ENCODE measurements around the gene GRID2. TPM values are rescaled to one million over a fixed set of nuclear protein-coding genes. Genes with fewer than 3 reads are reported as not detected.

Gene GRID2
- total and polyA plus RNA-seq, 7 experiments from 2014 or later, result not detected

DNA sequence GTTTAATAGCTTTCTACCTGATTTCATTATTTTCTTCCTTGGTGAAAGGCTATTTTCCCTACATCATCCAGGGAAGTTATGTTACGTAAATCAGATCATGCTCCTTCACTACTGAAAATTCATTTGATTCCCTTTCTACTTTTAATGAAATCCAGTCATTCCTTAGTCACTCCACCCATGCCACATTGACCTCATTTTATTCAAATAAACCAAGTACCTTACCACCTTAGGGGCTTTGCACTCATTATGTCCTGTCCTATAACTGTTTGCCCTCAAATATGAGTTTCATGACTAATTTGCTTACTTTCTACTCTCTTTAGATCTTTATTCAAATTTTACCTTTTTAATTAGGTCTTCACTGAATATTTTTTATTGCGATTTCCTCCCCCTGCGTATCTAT lies 374.0 kb downstream of the GRID2 start:
- Mint-ChIP-seq H3K36me3 (no peaks in the 10 kb centered on the region), H3K4me3 (no peak overlapping the region), H3K27me3 (no peaks in the 10 kb centered on the region), H3K4me1 (no peaks in the 10 kb centered on the region), H3K27ac (no peak overlapping the region), H3K9me3 (peaks cover 0 to 7% (median 0%) of the 10 kb centered on the region in 11 donors)
- no peaks in the 10 kb centered on the region for H3K36me3 ChIP-seq (ENCODE audit: control insufficient read depth in 2 of 3, insufficient read depth in 3 of 3, low read length in 3 of 3)
- H3K9me3 ChIP-seq (ENCODE audit: control insufficient read depth in 2 of 3, low read length in 3 of 3), result no peaks in the 10 kb centered on the region
- no peak overlapping the region for H3K4me3 ChIP-seq (ENCODE audit: low read length)
- no peak overlapping the region for H3K27ac ChIP-seq (ENCODE audit: low read depth, low read length)
- CTCF ChIA-PET, result no interaction called here
- POLR2A ChIA-PET, result no interaction called here
- DNase-seq (no peak), ATAC-seq (no peak)
- H3K4me1 ChIP-seq (ENCODE audit: control insufficient read depth in 2 of 2, insufficient read depth in 2 of 2, low read length in 2 of 2), result no peaks in the 10 kb centered on the region
- intact Hi-C loops (cut with micrococcal nuclease), result no loop called here
- no peaks in the 10 kb centered on the region for H3K27me3 ChIP-seq (ENCODE audit: control insufficient read depth in 2 of 2, insufficient read depth in 2 of 2, low read length in 2 of 2)

DNA sequence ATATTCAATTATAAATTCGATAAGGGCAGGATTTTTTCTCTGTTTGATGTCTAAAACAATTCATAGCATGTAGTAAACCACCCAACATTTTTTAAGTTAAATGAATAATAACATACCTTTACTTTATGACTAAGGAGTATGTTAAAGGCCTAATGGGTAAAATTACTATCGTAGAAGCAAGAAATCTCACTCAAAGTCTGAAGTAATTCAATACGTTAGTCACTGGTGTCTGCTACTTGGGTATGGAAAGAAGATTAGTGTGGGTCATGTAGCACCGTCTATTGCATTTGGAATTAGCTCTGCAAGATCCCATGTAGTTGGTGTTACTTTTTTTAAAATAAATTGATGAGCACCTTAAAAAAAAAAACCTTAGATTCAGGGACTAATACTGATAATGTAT lies 374.5 kb downstream of the GRID2 start:
- Mint-ChIP-seq H3K27me3 (no peaks in the 10 kb centered on the region), H3K4me1 (no peaks in the 10 kb centered on the region), H3K4me3 (no peak overlapping the region), H3K36me3 (no peaks in the 10 kb centered on the region), H3K9me3 (peaks cover 0 to 7% (median 0%) of the 10 kb centered on the region in 11 donors), H3K27ac (no peak overlapping the region)
- no peaks in the 10 kb centered on the region for H3K9me3 ChIP-seq (ENCODE audit: control insufficient read depth in 2 of 3, low read length in 3 of 3)
- ATAC-seq, result no peak
- no peaks in the 10 kb centered on the region for H3K27me3 ChIP-seq (ENCODE audit: control insufficient read depth in 2 of 2, insufficient read depth in 2 of 2, low read length in 2 of 2)
- no peaks in the 10 kb centered on the region for H3K4me1 ChIP-seq (ENCODE audit: control insufficient read depth in 2 of 2, insufficient read depth in 2 of 2, low read length in 2 of 2)
- H3K36me3 ChIP-seq (ENCODE audit: control insufficient read depth in 2 of 3, insufficient read depth in 3 of 3, low read length in 3 of 3), result no peaks in the 10 kb centered on the region
- intact Hi-C loops (cut with micrococcal nuclease), result no loop called here
- H3K27ac ChIP-seq (ENCODE audit: low read depth, low read length), result no peak overlapping the region
- no peak overlapping the region for H3K4me3 ChIP-seq (ENCODE audit: low read length)
- ChIA-PET CTCF (no interaction called here), POLR2A (no interaction called here)
- DNase-seq, result no peak

DNA sequence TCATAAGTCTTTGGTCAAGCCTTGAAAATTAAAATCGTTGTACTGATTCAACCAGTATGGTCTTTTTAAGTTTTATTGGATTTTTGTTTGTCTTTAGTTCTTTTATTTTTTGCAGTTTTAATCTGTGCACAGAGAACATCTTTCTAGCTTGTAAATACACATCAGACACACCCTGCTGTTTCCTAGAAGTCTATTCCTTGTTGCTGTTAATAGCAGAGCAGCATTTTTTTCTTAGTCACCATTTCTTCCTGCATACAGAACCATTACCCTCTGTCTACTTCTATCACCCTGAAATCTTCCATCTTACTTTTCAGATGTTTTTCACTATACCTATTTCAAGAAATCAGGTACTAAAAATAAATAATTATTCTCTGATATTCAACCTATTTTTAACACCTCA lies 375.4 kb downstream of the GRID2 start:
- Mint-ChIP-seq H3K4me1 (no peaks in the 10 kb centered on the region), H3K9me3 (peaks cover 0 to 7% (median 0%) of the 10 kb centered on the region in 11 donors), H3K4me3 (no peak overlapping the region), H3K27ac (no peak overlapping the region), H3K27me3 (no peaks in the 10 kb centered on the region), H3K36me3 (no peaks in the 10 kb centered on the region)
- intact Hi-C loops (cut with micrococcal nuclease), result no loop called here
- no peak overlapping the region for H3K27ac ChIP-seq (ENCODE audit: low read depth, low read length)
- H3K4me3 ChIP-seq (ENCODE audit: low read length), result no peak overlapping the region
- H3K4me1 ChIP-seq (ENCODE audit: control insufficient read depth in 2 of 2, insufficient read depth in 2 of 2, low read length in 2 of 2), result no peaks in the 10 kb centered on the region
- H3K9me3 ChIP-seq (ENCODE audit: control insufficient read depth in 2 of 3, low read length in 3 of 3), result no peaks in the 10 kb centered on the region
- no peaks in the 10 kb centered on the region for H3K36me3 ChIP-seq (ENCODE audit: control insufficient read depth in 2 of 3, insufficient read depth in 3 of 3, low read length in 3 of 3)
- H3K27me3 ChIP-seq (ENCODE audit: control insufficient read depth in 2 of 2, insufficient read depth in 2 of 2, low read length in 2 of 2), result no peaks in the 10 kb centered on the region
- no peak for DNase-seq
- ChIA-PET POLR2A (no interaction called here), CTCF (no interaction called here)
- no peak for ATAC-seq

DNA sequence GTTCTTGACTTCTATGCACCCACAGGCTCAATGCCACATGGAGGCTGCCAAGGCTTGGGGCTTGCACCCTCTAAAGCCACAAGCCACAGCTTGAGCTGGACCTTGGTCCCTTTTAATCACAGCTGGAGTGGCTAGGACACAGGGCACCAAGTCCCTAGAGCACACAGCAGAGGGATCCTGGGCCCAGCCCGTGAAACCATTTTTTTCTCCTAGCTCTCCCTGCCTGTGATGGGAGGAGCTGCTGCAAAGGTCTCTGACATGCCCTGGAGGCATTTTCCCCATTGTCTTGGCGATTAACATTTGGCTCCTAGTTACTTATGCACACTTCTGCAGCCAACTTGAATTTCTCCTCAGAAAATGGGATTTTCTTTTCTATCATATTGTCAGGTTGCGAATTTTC lies 410.9 kb downstream of the GRID2 start:
- intact Hi-C loops (cut with micrococcal nuclease), result no loop called here
- Mint-ChIP-seq H3K9me3 (peaks cover 1 to 13% (median 7%) of the 10 kb centered on the region in 11 donors), H3K36me3 (no peaks in the 10 kb centered on the region)

DNA sequence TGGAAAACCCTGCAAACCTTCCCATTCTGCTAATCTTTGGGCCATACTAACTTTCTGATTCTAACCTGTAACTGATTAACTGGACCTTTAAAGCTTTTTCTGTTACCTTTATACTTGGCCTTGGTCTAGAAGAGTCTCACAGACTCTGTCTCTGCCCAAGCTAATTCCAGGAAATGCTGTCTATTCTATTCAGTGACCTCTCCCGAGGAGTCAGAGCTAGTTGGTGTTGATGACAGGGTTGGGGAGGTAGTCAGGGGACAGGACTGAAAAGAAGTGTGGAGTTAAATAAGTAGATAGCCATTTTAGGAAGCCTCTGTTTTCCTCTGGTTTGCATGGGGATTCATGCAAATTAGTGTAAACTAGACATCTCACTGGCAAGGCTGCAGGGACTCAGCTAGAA lies 429.5 kb downstream of the GRID2 start:
- Mint-ChIP-seq H3K4me1 (no peaks in the 10 kb centered on the region), H3K9me3 (peaks cover 0 to 4% (median 0%) of the 10 kb centered on the region in 11 donors), H3K4me3 (no peak overlapping the region), H3K27me3 (no peaks in the 10 kb centered on the region), H3K36me3 (no peaks in the 10 kb centered on the region), H3K27ac (no peak overlapping the region)
- Histone ChIP-seq H3K36me3 (ENCODE audit: control insufficient read depth in 2 of 3, insufficient read depth in 3 of 3, low read length in 3 of 3) (no peaks in the 10 kb centered on the region), H3K4me1 (ENCODE audit: control insufficient read depth in 2 of 2, insufficient read depth in 2 of 2, low read length in 2 of 2) (no peaks in the 10 kb centered on the region), H3K27me3 (ENCODE audit: control insufficient read depth in 2 of 2, insufficient read depth in 2 of 2, low read length in 2 of 2) (no peaks in the 10 kb centered on the region), H3K9me3 (ENCODE audit: control insufficient read depth in 2 of 3, low read length in 3 of 3) (no peaks in the 10 kb centered on the region), H3K27ac (ENCODE audit: low read depth, low read length) (no peak overlapping the region), H3K4me3 (ENCODE audit: low read length) (no peak overlapping the region)
- intact Hi-C loops (cut with micrococcal nuclease), result no loop called here
- DNase-seq (no peak), ATAC-seq (no peak)
- POLR2A ChIA-PET, result no interaction called here
- CTCF ChIA-PET, result no interaction called here

More for the DNA sequence above, 410.9 kb downstream of the GRID2 start:
- Mint-ChIP-seq H3K27ac (no peak overlapping the region), H3K27me3 (no peaks in the 10 kb centered on the region), H3K4me1 (no peaks in the 10 kb centered on the region), H3K4me3 (no peak overlapping the region)
- Histone ChIP-seq H3K4me1 (ENCODE audit: control insufficient read depth in 2 of 2, insufficient read depth in 2 of 2, low read length in 2 of 2) (no peaks in the 10 kb centered on the region), H3K36me3 (ENCODE audit: control insufficient read depth in 2 of 3, insufficient read depth in 3 of 3, low read length in 3 of 3) (no peaks in the 10 kb centered on the region), H3K4me3 (ENCODE audit: low read length) (no peak overlapping the region), H3K27me3 (ENCODE audit: control insufficient read depth in 2 of 2, insufficient read depth in 2 of 2, low read length in 2 of 2) (no peaks in the 10 kb centered on the region), H3K27ac (ENCODE audit: low read depth, low read length) (no peak overlapping the region), H3K9me3 (ENCODE audit: control insufficient read depth in 2 of 3, low read length in 3 of 3) (no peaks in the 10 kb centered on the region)
- DNase-seq (no peak), ATAC-seq (no peak)
- ChIA-PET POLR2A (no interaction called here), CTCF (no interaction called here)

DNA sequence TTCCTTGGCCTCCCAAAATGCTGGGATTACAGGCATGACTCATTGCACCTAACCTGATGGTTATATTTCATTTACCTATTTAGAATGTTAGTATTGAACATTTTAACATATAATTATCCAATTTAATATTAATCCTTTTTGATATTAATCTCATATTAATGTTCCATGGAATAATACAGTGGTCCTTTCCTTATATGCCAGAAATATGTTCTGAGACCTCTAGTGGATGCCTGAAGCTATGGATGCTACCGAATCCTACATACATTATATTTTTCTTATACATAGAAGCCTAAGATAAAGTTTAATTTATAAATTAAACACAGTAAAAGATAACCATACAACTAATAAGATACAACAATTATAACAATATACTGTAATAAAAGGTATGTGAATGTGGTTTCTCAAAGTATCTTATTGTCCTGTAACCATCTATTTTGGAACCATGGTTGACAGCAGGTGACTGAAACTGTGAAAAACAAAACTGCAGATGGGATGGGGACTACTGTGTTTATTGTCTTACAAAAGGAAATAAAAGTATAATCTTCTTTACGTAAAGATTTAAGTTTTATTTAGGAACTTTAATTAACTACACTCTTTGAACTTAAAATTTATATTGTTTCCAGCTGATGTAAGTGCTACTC lies 431.4 kb downstream of the GRID2 start:
- DNase-seq, result no peak
- H3K27me3 ChIP-seq (ENCODE audit: control insufficient read depth in 2 of 2, insufficient read depth in 2 of 2, low read length in 2 of 2), result no peaks in the 10 kb centered on the region
- Mint-ChIP-seq H3K27me3 (no peaks in the 10 kb centered on the region), H3K4me3 (no peak overlapping the region), H3K4me1 (no peaks in the 10 kb centered on the region), H3K27ac (no peak overlapping the region), H3K36me3 (no peaks in the 10 kb centered on the region), H3K9me3 (peaks cover 0 to 8% (median 0%) of the 10 kb centered on the region in 11 donors)
- ATAC-seq, result no peak
- no peak overlapping the region for H3K27ac ChIP-seq (ENCODE audit: low read depth, low read length)
- H3K4me3 ChIP-seq (ENCODE audit: low read length), result no peak overlapping the region
- no peaks in the 10 kb centered on the region for H3K36me3 ChIP-seq (ENCODE audit: control insufficient read depth in 2 of 3, insufficient read depth in 3 of 3, low read length in 3 of 3)
- H3K4me1 ChIP-seq (ENCODE audit: control insufficient read depth in 2 of 2, insufficient read depth in 2 of 2, low read length in 2 of 2), result no peaks in the 10 kb centered on the region
- no peaks in the 10 kb centered on the region for H3K9me3 ChIP-seq (ENCODE audit: control insufficient read depth in 2 of 3, low read length in 3 of 3)
- ChIA-PET CTCF (no interaction called here), POLR2A (no interaction called here)
- intact Hi-C loops (cut with micrococcal nuclease), result no loop called here

DNA sequence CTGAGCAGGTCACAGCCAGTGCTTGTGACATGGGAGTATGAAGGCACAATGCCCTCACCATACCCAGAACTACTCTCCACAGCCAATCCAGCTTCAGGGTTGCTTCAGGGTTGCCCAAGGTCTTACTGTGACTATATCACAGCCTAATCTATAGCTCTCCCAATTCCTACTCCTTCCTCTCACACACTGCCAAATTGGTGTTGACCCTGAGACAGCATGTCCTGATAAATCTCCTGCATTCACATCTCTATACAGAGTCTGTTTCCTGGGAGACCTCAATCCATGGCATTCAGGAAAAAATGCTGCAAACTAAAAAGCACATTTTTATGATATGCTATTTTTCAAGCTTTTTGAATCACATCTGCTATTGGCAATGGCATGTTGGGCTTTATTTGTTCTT lies 456.7 kb downstream of the GRID2 start:
- no peak overlapping the region for H3K4me3 Mint-ChIP-seq
- ATAC-seq, result no peak
- peaks cover 0 to 10% (median 4%) of the 10 kb centered on the region in 11 donors for H3K9me3 Mint-ChIP-seq

More for the DNA sequence above, 456.7 kb downstream of the GRID2 start:
- H3K27me3 ChIP-seq (ENCODE audit: control insufficient read depth in 2 of 2, insufficient read depth in 2 of 2, low read length in 2 of 2), result no peaks in the 10 kb centered on the region
- ChIA-PET CTCF (no interaction called here), POLR2A (no interaction called here)
- H3K4me1 Mint-ChIP-seq, result no peaks in the 10 kb centered on the region
- no peaks in the 10 kb centered on the region for H3K36me3 Mint-ChIP-seq
- no peak for DNase-seq
- H3K36me3 ChIP-seq (ENCODE audit: control insufficient read depth in 2 of 3, insufficient read depth in 3 of 3, low read length in 3 of 3), result no peaks in the 10 kb centered on the region
- intact Hi-C loops (cut with micrococcal nuclease), result no loop called here
- H3K27me3 Mint-ChIP-seq, result no peaks in the 10 kb centered on the region
- no peak overlapping the region for H3K4me3 ChIP-seq (ENCODE audit: low read length)
- H3K4me1 ChIP-seq (ENCODE audit: control insufficient read depth in 2 of 2, insufficient read depth in 2 of 2, low read length in 2 of 2), result no peaks in the 10 kb centered on the region
- no peak overlapping the region for H3K27ac ChIP-seq (ENCODE audit: low read depth, low read length)
- H3K27ac Mint-ChIP-seq, result no peak overlapping the region
- no peaks in the 10 kb centered on the region for H3K9me3 ChIP-seq (ENCODE audit: control insufficient read depth in 2 of 3, low read length in 3 of 3)
